SU-DHL-6 (cell line): Measurements from ENCODE around the gene PRDM16.

ENCODE experiments used
- CTCF ChIP-seq: fragments of 200-600 bp; sonication (generic); IDR thresholded peaks from one replicate; pipeline ENCODE4 v1.5.1; 2017; ENCODE audit warnings: antibody characterized with exemption, mild to moderate bottlenecking, low read length, moderate library complexity; ENCODE audit not compliant: insufficient read depth, poor library complexity, severe bottlenecking
- EZH2phosphoT487 ChIP-seq: fragments of 200-600 bp; sonication (generic), shearing (Covaris generic); conservative IDR thresholded peaks from 2 replicates; pipeline ENCODE4 v1.6.1; 2018; ENCODE audit warnings: mild to moderate bottlenecking, antibody characterized with exemption, low read length, moderate library complexity, mixed read lengths

- TF ChIP-seq CTCF: peak; percentile 38
- TF ChIP-seq EZH2phosphoT487: no peak
Observed at GRCh38 chr1:3319874-3320245, 250.9 kb downstream of the PRDM16 start.
